Measurements from ENCODE around the gene TUFM. TPM values are rescaled to one million over a fixed set of nuclear protein-coding genes. Genes with fewer than 3 reads are reported as not detected.
A peak's percentile ranks its signal among the peaks of the same experiment; 100 is the strongest.
"Not testable (repeated sequence)": the region's sequence is repeated elsewhere in the genome, so short reads cannot be mapped to it uniquely, and the experiment has no call there.

TUFM gene
- 147 and 166 TPM in 2 replicates for total RNA-seq (2014; rRNA removed)
- polyA plus RNA-seq (2012): 182 TPM

DNA sequence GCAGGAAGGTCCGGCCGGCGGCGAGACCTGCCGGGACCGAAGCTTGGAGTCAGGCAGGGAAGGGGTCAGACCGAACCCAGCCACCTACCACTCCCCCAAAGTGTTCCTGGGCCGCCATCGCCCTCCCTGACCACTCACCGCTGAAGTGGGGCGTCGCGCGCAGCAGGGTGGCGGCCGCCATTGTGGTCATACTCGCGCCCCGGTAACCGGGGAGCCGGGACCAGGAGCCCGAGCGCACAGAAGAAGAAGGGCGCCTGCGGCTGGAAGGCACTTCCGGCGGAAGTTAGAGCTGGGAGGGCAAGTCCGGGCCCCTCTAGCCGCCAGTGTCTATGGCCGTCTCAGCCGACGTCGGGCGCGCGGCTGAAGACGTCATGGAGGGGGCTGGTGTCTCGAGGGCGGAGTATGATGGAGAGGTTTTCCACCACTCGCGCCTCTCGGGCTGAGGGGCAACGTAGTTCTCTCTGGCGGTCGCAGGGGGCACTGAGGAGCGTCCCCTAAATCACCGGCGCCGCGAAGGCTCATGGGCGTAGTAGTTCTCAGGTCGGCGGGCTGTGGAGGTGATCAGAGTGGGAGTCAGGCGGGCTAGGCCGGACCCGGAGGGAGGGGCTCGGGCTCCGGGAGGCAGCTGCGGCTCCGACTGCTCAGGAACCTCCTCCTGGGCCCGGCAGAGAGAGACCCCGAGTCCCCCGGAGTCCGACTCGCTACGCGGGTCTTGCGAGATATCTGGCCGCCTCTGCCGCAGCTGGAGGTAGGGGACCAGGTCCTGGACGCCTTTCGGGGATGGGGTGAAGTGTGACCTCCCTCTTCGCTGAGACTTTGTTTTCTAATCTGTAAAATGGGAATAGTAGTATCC lies at the start of gene TUFM:
Gene TUFM, minus strand, starts transcription at position 269 of the 853 bp plus-strand sequence. Its CDS starts 79 bp downstream, at position 190.
- DNase-seq (ENCODE audit: low read depth): peak; percentile 98

DNA sequence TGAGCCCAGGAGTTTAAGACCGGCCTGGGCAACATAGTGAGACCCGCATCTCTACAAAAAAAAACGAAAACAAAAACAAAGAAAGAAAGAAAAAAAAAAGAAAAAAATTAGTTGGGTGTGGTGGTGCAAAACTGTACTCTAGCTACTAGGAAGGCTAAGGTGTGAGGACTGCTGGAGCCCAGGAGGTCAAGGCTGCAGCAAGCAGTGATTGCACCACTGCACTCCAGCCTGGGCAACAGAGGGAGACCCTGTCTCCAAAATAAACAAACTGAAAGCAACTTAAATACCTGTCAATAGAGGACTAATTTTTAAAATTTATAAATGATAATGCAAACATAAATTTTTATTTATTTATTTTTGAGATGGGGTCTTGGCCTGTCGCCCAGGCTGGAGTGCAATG lies 49.5 kb upstream of the TUFM start:
- no peak for DNase-seq (ENCODE audit: low read depth)

DNA sequence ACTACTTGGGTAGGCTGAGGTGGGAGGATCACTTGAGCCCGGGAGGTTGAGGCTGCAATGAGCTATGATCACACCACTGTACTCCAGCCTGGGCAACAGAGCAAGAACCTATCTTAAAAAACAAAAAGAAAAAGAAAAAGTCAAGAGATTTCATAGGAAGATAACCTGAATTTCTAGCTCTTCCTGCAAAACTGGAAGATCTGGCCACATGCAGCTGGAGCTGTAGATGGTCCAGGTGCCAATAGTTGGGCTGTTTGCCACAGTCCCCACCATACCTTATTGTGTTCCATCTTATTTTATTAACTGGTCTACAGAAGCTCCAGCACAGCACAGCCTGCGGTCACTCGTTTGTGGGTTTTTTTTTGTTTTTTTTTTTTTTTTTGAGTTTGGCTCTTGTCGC lies 47.1 kb upstream of the TUFM start:
- no peak for DNase-seq (ENCODE audit: low read depth)

DNA sequence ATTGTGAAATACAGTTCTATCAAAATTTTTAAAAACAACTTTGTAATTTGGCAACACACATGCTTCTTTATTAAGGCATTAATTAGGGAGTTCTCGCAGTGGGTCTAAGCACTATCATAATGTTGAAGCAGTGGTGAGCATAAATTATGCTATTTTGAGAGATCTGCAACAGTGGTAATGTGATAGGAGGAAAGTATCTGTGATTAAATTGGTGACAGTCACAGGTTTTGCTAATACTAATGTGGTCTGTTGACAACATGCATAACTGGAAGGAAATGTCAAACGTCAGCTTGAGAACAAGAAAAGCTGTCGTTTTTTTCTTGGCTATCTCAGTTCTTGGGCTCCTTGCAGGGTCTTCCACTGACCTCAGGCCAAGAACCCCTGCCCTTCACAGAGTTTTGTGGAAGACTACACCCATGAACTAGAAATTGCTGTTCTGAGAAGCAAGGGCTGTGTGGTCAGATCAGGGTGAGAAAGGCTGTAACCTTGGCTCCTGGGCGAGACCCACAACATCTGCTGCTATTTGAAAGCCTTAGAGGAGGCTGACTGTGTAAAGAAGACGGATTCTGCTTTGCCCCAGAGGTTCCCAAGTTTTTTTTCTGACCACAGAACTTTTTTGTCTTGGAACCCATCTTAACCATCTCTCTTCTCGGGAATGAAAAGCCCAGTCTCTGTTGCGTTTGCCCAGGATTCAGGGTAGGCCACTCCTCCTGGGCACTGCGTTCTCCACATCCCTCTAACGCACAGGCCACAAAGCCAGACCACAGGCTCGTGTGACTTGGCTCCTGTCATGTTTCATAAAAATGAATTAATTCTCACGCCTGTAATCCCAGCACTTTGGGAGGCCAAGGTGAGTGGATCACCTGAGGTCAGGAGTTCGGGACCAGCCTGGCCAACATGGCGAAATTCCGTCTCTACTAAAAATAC lies 46.1 kb upstream of the TUFM start:
- DNase-seq (ENCODE audit: low read depth): no peak

DNA sequence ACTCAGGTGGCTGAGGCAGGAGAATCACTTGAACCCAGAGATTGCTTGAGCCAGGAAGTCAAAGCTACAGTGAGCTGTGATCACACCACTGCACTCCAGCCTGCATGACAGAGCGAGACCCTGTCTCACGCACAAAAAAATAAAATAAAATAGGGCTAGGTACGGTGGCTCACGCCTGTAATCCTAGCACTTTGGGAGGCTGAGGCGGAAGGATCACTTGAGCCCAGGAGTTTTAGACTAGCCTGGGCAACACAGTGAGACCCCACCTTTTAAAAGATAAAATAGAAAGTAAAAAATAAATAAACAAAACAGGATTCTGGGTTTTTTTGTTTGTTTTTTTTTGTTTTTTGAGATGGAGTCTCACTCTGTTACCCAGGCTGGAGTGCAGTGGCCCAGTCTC lies 44.2 kb upstream of the TUFM start:
- DNase-seq (ENCODE audit: low read depth): not testable (repeated sequence)

DNA sequence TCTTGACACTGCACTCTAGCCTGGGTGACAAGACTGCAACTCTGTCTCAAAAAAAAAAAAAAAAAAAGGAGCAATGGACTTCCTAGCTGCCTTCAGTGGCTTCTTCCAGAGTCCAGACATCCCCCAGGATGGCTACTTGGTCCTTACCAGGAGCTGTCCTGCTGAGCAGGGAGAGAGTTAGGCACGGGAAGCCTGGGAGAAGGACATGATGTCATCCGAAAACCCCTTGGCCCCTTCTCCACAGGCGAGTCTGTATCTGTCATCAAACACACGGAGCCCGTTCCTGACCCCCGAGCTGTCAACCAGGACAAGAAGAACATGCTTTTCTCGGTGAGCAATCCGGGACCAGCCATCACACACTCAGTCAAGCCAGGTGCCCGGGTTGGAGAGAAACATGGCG lies 40.8 kb upstream of the TUFM start:
- DNase-seq (ENCODE audit: low read depth): no peak

DNA sequence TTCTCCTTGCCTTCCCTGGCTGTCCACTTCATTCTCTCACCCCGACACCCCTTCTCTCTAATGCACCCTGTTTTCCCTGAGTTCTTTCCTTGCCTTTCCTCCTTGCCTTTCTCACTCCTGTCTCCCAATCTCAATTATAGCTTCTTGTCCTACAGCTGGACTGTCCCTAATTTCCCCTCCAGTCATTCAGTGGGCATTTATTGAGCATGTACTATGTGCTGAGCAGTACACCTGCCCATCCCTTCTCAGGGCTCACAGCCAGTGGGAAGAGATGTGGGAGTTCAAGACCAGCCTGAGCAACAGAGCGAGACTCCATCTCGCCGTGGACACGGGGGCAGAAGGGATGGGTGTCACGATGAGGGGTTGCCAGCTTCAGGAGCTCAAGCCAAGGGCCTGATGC lies 37.9 kb upstream of the TUFM start:
- DNase-seq (ENCODE audit: low read depth): no peak

DNA sequence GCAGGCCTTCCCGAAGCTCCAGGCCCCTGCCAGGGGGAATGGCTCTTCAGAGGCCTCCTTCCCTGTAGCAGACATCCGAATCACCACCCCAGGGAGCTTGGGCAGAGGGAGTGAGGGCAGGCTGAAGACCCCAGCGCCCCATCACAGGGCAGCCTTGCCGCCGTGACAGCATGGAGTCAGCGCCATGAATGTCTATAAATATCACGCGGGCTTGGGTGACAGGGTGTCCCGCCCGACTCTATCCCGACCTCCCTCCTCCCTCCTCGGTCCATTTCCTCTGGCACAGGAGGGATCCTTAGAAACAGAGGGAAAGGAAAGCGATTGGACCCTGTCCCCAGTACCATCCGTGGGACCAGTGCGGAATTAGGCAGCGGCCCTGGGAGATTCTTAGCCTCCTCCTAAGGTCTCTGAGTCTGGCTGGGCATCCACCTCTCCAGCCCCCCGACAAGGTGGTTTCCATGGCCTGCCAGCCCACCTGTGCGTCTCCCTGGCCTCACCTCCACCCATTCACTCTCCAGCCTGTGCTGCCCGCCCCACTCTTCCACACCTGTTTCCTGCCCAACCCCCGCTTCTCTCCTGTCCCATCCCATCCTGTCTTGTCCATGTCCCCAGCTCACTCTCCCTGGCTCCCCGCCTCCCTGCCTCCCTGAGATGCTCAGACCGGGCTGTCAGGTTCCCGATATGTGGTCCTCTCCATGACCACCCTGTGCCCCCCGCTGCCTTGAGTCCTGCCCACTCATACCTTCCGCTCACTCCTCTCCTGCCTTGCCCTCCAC lies 37.3 kb upstream of the TUFM start:
- DNase-seq (ENCODE audit: low read depth): no peak

DNA sequence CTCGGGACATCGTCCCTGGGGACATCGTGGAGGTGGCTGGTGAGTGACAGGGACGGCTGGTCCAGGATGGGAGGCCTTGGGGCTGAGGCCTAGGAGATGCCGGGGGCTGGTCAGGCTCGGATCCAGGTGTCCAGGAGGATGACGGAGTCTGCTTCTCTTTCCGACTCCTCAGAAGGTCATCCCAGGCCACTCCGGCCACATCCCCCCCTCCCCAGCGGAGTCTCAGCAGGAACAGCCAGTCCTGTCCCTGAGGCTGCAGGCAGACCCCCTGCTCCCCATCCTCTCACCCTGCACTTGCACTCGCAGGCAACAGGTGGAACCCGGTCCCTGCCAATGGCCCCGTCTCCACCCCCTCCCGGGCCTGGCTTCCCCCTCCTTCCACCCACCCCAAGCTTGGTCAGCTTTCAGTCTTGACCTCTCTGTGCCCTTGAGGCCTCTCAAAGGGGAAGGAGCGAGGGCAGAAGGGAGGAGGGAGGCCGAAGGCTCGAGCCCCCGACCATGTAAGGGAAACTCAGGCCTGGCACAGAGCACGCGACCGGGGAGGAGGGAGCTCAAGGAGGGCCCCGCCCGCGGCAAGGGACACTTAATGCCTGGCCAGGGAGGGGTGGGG lies 36.5 kb upstream of the TUFM start:
- DNase-seq (ENCODE audit: low read depth): no peak

DNA sequence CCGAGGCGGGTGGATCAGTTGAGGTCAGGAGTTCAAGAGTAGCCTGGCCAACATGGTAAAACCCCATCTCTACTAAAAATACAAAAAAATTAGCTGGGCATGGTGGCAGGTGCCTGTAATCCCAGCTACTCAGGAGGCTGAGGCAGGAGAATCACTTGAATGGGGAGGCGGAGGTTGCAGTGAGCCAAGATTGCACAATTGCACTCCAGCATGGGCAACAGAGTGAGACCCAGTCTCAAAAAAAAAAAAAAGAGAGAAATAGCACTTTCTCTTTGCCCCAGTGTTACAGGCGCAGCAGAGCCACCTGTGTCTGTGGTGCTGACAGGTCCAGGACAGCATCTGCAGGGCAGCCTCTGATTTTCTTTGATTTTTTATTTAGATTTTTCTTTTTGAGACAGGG lies 35.4 kb upstream of the TUFM start:
- DNase-seq (ENCODE audit: low read depth): not testable (repeated sequence)

DNA sequence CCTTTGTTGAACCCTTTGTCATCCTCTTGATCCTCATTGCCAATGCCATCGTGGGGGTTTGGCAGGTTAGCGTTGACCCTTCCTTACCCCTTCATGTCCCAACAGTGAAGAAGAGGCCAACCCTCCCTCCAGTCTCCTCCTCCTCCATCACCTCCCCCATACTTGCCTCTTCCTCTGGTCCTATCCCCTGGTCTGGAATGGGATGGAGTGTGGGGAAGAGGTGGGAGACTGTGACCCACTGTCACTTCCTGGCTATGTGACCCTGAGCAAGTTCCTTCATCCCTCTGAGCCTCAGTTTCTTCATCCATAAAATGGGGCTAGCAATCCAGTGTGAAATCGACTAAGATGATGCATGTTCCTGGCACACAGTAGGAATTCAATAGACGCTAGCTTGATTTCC lies 34.8 kb upstream of the TUFM start:
- no peak for DNase-seq (ENCODE audit: low read depth)

DNA sequence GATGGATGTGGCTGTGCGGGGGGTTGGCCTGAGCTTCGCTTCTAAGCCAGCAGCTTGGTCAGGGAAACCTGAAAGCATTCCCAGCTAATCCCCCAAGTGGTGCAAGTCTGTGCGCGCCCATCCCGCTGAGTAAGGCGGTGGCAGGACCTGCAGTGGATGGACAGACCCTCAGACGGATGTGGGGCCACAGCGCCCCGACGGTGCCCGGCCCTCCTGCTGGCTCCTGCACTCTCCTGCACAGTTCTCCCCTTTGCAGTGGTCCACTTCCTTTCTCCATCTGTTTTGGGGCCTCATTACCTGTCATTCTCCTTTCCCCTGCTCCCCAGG lies 34.4 kb upstream of the TUFM start:
- no peak for DNase-seq (ENCODE audit: low read depth)

DNA sequence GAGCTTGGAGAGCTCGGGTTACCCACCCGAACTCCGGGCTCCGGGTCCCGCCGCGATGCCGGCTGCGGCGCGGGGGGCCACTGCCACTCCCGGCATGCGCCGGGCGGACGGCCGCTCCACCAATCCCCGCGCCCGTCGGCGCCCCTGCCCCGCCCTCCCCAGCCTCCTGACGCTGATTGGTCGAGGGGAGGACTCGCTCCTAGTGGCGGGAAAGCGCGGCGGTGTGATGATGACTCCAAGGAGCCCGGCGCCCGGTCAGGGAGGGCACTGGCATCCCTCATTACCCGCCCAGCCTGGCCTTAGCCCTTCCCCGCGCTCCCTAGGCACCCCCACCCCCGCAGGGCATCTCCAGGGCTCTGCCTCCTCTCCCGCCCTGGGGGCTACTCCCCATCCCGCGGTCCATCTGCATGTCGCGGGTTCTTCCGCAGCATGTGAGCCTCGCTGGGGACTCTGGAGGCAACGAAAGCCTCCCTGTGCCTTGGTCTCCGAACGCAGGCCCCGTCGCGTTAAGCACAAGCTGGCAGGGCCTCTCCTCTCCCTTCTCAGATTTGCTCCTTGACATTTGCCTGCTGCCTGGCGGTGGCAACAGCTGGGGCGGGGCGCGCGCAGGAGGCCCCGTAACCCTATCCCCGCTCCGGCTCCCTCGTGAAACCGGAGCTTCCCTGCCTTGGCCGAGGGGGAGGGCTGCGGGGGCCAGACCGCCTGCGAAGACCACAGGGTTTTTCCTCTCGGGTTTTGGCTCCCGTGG lies 33.9 kb upstream of the TUFM start:
- peak; percentile 88 for DNase-seq (ENCODE audit: low read depth)

DNA sequence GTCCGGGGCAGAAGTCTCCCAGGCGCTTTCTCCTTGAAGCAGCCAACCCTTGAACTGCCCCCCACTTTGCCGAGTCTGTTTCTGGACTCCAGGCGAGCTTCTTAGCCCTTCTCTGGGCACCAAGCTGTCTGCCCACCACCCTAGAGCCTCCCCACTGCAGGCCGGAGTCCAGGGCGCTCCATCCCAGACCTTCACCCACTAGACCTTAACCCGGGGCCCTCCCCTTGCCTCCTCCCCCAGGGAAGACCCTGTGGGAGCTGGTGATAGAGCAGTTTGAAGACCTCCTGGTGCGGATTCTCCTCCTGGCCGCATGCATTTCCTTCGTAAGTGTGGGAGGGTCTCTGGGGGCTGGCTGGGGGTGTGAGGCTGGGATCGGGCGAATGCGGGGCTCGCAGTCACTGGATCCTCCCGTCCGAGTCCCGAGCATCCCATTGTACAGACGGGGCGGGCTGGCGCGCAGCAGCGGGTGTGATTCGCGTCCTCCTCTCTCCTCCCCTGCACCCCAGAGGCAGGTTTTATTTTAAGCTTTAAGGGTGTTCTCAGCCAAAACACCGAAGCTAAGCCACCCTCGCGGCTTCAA lies 33.2 kb upstream of the TUFM start:
- DNase-seq (ENCODE audit: low read depth): no peak

DNA sequence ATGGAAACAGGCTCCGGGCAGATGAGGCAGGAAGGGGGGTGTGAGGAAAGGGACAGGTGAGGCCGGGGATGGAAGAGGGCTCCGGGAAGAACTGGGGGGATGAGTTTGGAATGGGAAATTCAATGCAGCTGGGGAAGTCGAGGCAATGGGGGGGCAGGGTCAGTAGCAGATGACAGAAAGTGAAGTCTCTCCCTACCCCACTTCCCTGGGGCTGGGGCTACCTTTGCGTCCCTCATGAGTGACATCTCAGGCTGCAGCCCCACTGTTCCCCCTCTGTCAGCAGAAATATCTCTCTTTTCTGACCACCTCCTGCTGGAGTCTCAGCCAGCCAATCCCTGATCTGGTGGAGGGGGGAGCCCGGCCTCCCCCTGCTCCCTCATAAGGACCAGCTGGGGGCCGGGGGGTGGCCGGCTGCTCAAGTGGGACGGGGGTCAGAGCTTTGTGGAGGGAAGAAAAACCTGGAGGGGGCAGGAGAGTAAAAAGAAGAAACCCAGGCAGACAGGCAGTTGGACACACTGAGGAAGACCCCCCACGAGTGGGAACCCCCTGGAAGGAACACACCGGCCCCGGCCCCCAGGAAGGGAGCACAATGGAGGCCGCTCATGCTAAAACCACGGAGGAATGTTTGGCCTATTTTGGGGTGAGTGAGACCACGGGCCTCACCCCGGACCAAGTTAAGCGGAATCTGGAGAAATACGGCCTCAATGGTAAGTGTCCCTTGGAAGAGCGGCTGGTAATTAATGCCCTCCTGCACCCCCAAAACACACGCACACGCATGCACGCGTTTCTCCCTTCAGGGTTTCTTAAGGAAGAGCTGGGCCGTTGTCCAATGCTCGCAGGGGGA lies 32.2 kb upstream of the TUFM start, which contains the start of gene ATP2A1:
Gene ATP2A1, plus strand, starts transcription at position 406 of the 844 bp plus-strand sequence. Its CDS starts 184 bp downstream, at position 590.
- DNase-seq (ENCODE audit: low read depth): no peak

DNA sequence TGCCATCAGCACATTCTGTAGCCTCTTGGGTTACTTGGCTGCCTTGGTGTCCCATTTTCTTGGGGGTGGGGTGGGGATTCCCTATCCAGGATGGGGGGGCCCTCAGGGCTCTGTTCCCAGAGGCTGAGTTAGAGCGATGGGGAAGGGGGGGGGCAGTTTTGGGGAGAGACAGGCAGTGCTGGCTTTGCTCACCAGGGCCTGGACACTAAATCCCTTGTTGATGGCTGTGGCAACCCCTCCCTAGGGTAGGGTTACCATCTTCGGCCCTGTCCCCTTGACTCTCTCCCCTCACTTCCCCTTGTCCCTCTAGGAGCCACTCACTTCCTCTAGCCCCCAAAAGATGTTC lies 31.5 kb upstream of the TUFM start:
- DNase-seq (ENCODE audit: low read depth): no peak

DNA sequence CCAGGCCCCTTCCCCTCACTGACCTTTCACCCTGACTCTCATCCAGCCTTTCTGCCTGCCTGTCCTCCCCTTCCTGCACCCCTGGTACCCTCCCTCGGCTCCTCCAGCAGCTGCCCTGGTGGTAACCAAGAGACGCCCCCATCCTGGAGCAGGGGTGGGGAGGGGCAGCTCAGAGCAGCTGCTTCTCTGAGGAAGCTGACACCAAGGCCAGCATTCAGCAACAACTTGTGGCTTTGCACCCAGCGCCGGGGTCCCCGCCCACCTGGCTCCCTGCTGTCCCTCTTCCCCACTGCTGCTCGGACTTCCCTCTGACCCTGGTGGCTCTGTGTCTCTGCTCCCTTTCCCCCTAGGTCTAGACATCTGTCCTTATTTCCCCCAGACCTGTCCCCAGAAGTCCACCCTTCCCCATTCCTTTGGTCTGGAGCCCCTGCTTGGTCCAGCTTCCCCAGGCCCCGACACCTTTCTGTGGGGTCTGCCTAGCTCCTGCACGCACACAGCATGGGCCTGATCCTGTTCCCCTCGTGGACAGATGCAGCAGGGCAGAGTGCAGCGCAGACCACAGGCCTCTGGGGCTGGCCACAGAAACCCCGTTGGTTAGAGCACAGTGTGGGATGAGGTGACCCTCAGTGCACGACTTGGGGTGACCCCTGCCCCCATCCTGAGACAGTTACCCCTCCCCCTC lies 31.0 kb upstream of the TUFM start:
- peak; percentile 72 for DNase-seq (ENCODE audit: low read depth)

DNA sequence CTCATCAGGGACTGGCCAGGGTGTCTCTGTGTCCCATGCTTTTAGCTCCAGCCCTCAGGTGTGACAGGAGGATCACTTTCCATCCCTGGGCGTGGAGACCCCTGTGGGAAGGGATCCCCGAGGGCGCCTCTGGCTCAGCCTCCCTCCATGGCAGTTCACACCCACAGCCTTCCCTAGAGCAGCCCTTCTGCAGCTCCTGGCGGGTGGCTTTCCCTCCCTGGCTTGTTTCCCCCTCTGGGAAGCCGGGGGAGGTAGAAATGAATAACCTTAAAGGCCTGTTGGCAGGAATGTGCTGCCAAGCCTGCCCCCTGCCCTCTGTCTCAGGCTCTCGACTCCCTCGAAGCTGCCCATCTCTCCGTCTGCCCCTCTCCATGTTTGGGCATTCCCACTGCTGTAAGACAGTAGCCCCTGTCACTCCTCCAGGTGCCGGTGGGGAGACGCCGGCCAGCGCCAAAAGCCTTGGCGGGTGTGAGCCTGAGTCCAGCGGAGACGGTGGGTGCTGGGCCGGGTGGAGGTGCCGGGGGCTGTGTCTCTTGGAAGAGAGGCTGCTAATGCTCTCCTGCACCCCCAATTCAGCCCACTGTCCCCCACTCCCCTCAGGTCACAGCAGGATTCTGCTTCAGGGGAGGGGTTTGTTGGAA lies 30.0 kb upstream of the TUFM start:
- DNase-seq (ENCODE audit: low read depth): no peak
